Inferior parietal cortex (tissue), 1 donor: ENCODE data around the gene PJA2.
"Not testable (repeated sequence)": the region's sequence is repeated elsewhere in the genome, so short reads cannot be mapped to it uniquely, and the experiment has no call there.

ENCODE experiments used
- DNase-seq: peaks from one replicate; pipeline ENCODE4 v3.0.0-alpha.2; 2016; ENCODE audit errors: extremely low spot score

The PJA2 gene

DNA sequence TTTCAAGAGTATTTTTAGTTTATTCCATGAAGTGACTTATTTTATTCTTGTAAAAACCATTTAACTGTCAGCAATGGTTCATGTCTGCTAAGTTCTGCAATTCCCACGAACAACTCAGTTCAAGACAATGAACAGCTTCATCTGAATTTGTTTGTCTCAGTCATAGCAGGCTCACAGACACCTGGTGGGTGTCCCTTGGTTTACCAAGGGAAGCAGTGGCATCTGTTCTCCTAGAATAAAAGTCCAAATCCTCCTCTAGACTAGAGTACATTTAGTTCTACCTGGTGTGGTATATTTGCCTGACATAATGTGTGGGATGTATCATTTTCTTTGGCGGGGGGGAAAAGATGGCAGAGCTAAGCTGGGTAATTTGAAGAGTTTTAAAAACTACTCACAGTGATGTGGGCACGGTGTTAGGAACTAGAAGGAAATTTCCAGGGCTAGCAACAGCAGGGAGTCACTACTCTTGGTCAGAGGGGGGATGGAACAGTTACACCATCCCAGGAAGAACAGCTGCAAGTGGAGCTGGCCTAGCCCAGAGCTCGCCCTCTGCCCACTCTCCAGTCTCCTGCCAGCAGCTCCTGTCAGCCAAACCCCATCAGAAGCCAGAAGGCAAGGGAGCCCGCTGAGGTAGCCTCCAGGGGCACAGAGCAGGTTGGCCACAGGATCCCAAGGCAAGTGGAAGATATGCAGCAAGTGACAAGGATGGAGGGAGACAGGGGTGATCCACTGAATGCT, 100.3 kb downstream of the PJA2 start:
- peak; percentile 49 for DNase-seq

DNA sequence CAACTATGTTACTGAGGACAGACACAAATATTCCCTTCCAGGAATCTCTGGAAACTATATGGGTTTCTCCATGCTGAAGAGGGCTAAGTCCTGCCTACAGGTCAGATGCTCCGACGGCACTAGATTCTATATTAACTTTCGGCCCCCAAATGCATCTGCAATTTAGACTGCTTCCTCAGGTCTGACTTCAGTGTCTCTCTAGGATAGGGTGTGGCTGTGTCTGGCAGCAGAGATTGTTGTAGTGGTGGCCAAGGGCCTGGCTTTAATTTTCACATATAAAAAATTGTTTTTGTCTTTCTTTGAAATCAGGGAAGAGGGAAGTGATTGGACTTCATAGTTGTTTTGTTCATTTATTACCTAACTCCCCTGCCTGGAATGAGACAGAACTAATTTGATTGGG, 101.8 kb downstream of the PJA2 start:
- DNase-seq = no peak

- DNase-seq = no peak
Measured at GRCh38 chr5:109307456-109307855, 102.3 kb downstream of the PJA2 start.

GRCh38 chr5:109305352-109305751, 104.4 kb downstream of the PJA2 start:
- DNase-seq = no peak

- no peak for DNase-seq
Measured at GRCh38 chr5:109304309-109304708, 105.5 kb downstream of the PJA2 start.

DNA sequence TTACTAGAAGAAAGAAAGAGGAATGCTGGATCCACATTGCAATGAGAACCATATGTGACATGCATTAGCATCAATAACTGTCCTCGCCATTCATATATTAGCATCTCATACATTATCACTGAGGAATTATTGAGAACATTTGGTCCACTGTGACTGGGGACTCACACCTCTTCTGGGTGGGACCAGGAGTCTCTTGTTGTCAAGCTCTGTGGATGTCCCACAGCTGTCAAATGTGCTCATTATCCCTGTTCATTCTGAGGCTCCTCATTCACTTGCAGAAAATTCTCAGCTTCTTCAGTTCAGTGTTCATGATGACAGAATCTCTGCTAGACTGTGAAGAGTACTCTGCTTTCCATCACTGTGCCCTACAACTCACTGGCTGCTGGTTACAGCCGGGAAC, 109.4 kb downstream of the PJA2 start:
- DNase-seq = no peak

- no peak for DNase-seq
Measured at GRCh38 chr5:109299557-109299956, 110.2 kb downstream of the PJA2 start.

DNA sequence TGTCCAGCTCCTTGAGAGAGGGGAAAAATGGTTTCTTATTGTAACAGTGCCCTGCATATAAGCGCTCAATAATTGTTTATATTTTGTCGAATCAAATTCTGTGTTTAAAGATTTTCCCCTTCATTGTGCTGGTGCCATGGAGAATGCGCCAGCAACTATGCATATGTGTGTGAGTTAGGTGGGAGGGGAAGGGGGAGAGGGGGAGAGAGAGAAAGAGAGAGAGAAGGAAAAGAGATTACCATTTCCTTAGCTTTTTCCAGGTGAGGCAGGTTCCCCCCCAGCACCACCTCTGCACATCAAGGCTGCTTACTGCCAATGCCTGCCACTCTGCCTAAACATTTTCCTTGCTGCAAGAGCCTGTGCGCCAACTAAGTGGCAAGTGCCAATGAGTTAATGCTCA, 111.0 kb downstream of the PJA2 start:
- DNase-seq = no peak

DNA sequence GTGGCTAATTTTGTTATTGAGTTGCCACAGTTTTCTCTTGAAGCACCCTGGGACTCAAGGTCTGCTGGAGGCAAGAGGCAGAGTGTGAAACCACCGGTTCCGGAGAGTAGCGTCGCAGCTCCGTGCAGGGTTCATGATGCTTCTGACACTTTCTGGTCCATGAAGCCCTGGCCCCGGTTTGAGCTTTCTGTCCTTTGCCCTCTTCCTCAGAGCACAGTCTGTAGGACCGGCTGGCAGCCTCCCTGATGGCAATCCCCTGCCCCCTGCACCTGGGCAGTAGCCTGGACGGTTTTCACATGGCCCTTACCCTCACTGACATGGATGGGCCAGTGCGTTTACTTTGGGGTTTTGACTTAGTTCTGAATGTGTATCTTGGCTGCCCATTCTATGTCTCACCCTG, 111.9 kb downstream of the PJA2 start:
- DNase-seq = no peak

DNA sequence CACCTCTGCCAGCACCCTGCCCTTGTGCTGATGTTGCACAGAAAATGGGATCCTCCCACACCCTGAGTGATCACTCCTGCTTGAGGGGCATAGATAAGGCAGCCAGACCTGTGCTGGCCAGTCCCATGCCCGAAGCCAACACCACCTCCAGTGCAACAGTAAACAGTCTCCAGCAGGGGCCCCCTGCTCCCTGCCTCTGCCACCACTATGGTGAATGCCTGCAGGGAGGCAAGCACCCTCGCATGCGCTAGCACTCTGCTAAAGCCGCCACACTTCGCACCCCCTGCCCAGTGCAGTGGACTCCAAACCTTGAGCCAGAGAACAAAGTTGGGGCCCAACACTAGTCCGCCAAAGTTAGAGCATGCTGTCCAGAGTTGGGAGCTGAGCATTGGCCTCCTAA, 118.7 kb downstream of the PJA2 start:
- no peak for DNase-seq

DNA sequence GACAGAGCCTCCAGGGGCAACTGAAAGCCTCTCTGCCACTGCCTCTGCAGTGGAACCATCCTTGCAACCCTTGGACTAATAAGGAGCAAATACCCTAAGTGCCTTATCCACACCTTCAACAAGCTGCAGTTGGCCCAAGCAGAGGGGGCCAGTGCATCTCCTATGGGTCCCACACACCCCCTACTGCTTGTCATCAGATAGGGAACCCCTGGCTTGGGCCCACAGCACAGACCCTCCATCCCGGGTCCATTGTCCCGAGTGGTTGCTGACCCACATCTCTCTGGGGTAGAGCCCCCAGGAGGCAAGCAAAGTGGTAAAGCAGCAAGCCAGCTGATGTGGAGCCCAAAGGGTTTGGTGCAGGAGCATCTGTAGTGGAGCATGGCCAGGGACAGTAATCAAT, 119.5 kb downstream of the PJA2 start:
- DNase-seq = no peak

GRCh38 chr5:109286628-109287027, 123.1 kb downstream of the PJA2 start:
- not testable (repeated sequence) for DNase-seq
